BE2C (cell line): Measurements from ENCODE around the gene CHRNA4.

Experiments
- DNase-seq: peaks from one replicate; pipeline ENCODE4 v3.0.0-alpha.2; 2020
- H3K27me3 ChIP-seq: fragments of 250-450 bp; sonication (Bioruptor Pico); 2 replicates; pipeline ENCODE4 v1.5.1; 2020; ENCODE audit warnings: mild to moderate bottlenecking
- H3K36me3 ChIP-seq: fragments of 250-450 bp; sonication (Bioruptor Pico); 2 replicates; pipeline ENCODE4 v1.5.1; 2020; ENCODE audit warnings: mild to moderate bottlenecking
- H3K4me1 ChIP-seq: fragments of 250-450 bp; sonication (Bioruptor Pico); 2 replicates; pipeline ENCODE4 v1.5.1; 2020
- H3K4me3 ChIP-seq: 2 replicates; pipeline ENCODE4 v1.5.1; 2011; ENCODE audit warnings: low read depth, low read length
- H3K9me3 ChIP-seq: fragments of 250-450 bp; sonication (Bioruptor Pico); 2 replicates; pipeline ENCODE4 v1.5.1; 2020
- CTCF ChIP-seq: IDR thresholded peaks from 2 replicates; pipeline ENCODE4 v1.5.1; 2012; ENCODE audit warnings: mild to moderate bottlenecking, low read depth, low read length

The CHRNA4 gene

GRCh38 chr20:63398744-63399514 is 37.8 kb upstream of the CHRNA4 start:
- H3K27me3 ChIP-seq, result peaks cover 96% of the 10 kb centered on the region
- TF ChIP-seq CTCF, result no peak
- H3K36me3 ChIP-seq, result no peaks in the 10 kb centered on the region
- no peaks in the 10 kb centered on the region for H3K9me3 ChIP-seq
- H3K4me1 ChIP-seq, result no peaks in the 10 kb centered on the region
- no peak for DNase-seq
- no peak overlapping the region for H3K4me3 ChIP-seq

- no peak overlapping the region for H3K4me3 ChIP-seq
- TF ChIP-seq CTCF, result no peak
- no peak for DNase-seq
- H3K27me3 ChIP-seq, result peaks cover 92% of the 10 kb centered on the region
- H3K9me3 ChIP-seq, result no peaks in the 10 kb centered on the region
- H3K36me3 ChIP-seq, result no peaks in the 10 kb centered on the region
- no peaks in the 10 kb centered on the region for H3K4me1 ChIP-seq
These were observed 36.8 kb upstream of the CHRNA4 start for GRCh38 chr20:63397946-63398450.

- peaks cover 85% of the 10 kb centered on the region for H3K27me3 ChIP-seq
These were observed 36.1 kb upstream of the CHRNA4 start for GRCh38 chr20:63397155-63397843.

GRCh38 chr20:63396300-63396699 is 35.2 kb upstream of the CHRNA4 start:
- no peak for TF ChIP-seq CTCF
- H3K27me3 ChIP-seq, result peaks cover 82% of the 10 kb centered on the region

More at GRCh38 chr20:63397155-63397843, 36.1 kb upstream of the CHRNA4 start:
- H3K4me3 ChIP-seq, result no peak overlapping the region
- H3K4me1 ChIP-seq, result no peaks in the 10 kb centered on the region
- DNase-seq, result no peak
- TF ChIP-seq CTCF, result no peak
- no peaks in the 10 kb centered on the region for H3K36me3 ChIP-seq
- H3K9me3 ChIP-seq, result no peaks in the 10 kb centered on the region

GRCh38 chr20:63395723-63396122 is 34.6 kb upstream of the CHRNA4 start:
- peaks cover 82% of the 10 kb centered on the region for H3K27me3 ChIP-seq
- no peak for DNase-seq
- TF ChIP-seq CTCF, result no peak
- H3K9me3 ChIP-seq, result no peaks in the 10 kb centered on the region
- H3K4me3 ChIP-seq, result no peak overlapping the region
- H3K36me3 ChIP-seq, result no peaks in the 10 kb centered on the region
- no peaks in the 10 kb centered on the region for H3K4me1 ChIP-seq

More at GRCh38 chr20:63396300-63396699, 35.2 kb upstream of the CHRNA4 start:
- H3K36me3 ChIP-seq, result no peaks in the 10 kb centered on the region
- DNase-seq, result no peak
- H3K4me1 ChIP-seq, result no peaks in the 10 kb centered on the region
- H3K9me3 ChIP-seq, result no peaks in the 10 kb centered on the region
- no peak overlapping the region for H3K4me3 ChIP-seq
